GM12891 (cell line): Measurements from ENCODE around the gene RNLS.

Experiments
- PAX5 ChIP-seq: IDR thresholded peaks from 2 replicates; pipeline ENCODE4 v1.6.1; 2011; ENCODE audit warnings: low read length, moderate library complexity, mild to moderate bottlenecking; ENCODE audit not compliant: insufficient read depth, severe bottlenecking
- POLR2A ChIP-seq: IDR thresholded peaks from 2 replicates; pipeline ENCODE4 v1.6.1; 2011; ENCODE audit warnings: low read depth, low read length, control low read depth
- POLR2AphosphoS5 ChIP-seq: IDR thresholded peaks from 2 replicates; pipeline ENCODE4 v1.6.1; 2011; ENCODE audit warnings: low read depth, low read length, control low read depth
- POU2F2 ChIP-seq: IDR thresholded peaks from 2 replicates; pipeline ENCODE4 v1.6.1; 2011; ENCODE audit warnings: low read depth, mild to moderate bottlenecking, control low read depth, low read length, moderate library complexity
- SPI1 ChIP-seq: IDR thresholded peaks from 2 replicates; pipeline ENCODE4 v1.6.1; 2011; ENCODE audit warnings: low read depth, low read length, control low read depth
- TAF1 ChIP-seq: IDR thresholded peaks from 2 replicates; pipeline ENCODE4 v1.6.1; 2011; ENCODE audit warnings: low read depth, low read length, control low read depth

DNA sequence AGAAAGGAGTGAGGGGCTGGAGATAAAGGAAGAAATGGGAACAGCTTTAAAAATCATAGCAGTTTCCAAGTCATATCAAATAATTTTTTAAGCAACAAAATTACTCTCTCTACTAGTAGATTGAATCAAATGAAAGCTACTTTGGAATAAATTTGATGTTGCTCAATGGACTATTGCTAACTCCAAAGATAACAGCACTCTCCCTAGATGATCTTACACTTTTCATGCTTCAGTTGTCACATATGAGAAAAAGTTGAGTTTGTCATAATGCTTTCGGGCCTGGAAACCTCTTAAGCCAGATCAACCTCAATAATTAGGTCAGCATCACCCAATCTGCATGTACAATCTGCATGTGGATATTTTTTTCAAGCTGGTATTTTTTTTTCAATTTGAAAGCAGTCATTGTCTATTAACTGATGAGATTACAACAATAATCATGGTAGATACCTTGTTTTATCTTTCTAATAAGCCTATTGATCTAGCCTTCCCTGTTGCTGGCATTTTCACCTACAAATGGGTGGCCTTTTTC, 34.7 kb upstream of the RNLS start:
- TF ChIP-seq SPI1 (no peak), POLR2A (no peak), TAF1 (no peak), POLR2AphosphoS5 (no peak), POU2F2 (no peak), PAX5 (no peak)
